ENCODE measurements around the gene PDYN. TPM values are rescaled to one million over a fixed set of nuclear protein-coding genes. Genes with fewer than 3 reads are reported as not detected.

The PDYN gene
- not detected in 5 replicates for total RNA-seq (2022; extraction: Qiagen RNA extraction)

DNA sequence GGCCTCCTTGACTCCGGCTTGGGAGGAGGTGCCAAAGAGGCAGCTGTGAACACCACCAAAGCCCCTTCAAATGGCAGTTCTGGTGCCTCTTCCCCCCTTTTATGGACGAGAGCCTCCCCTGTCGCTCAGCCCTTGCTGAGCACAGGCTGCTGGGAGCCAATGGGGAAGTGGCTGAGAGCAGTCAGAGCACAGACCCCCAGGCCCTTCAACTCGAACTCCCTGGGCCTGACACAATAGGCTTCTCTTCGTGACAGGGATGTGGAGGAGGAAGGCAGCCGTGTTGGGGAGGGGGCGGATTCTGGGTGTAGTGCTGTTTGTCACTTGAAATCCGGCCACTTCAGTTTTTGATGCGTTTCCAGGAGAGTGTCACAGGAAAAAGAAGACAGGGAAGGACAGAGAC, at the start of gene PDYN:
Gene PDYN (minus strand): TSS at position 73 of the 400 bp plus-strand sequence. CDS start 10,974 bp downstream, outside the sequence.

Other genes starting within 250 kb of the PDYN start
- gene SIRPA, start 98.7 kb downstream of the PDYN start, total RNA-seq (2022; extraction: Qiagen RNA extraction) = 20.8 to 26.4 TPM (median 22.9 TPM) in 5 replicates
- gene STK35, start 107.8 kb upstream of the PDYN start, total RNA-seq (2022; extraction: Qiagen RNA extraction) = 11.3 to 14.2 TPM (median 11.6 TPM) in 5 replicates